Peyer's patch (tissue), 4 donors: ENCODE results near the gene KLHDC7B.

Experiments used
- CTCF ChIP-seq, 6 experiments: fragments of 450-650 bp in 4 of 6; fragments of 200-600 bp in 2 of 6; sonication (generic) in 1 of 6; IDR thresholded peaks; one replicate each; pipeline ENCODE4 v1.5.1; 2017 to 2019; ENCODE audit warnings: antibody characterized with exemption in 6 of 6, mild to moderate bottlenecking in 3 of 6, moderate library complexity in 1 of 6
- POLR2A ChIP-seq, 2 donors: fragments of 450-650 bp; IDR thresholded peaks; one replicate each; pipeline ENCODE4 v1.5.1; 2017; ENCODE audit warnings: antibody characterized with exemption in 2 of 2, mild to moderate bottlenecking in 2 of 2, moderate library complexity in 2 of 2

- TF ChIP-seq CTCF (IDR thresholded peaks at IDR 0.05) (no peak), POLR2A (IDR thresholded peaks at IDR 0.05) (no peak)
These were observed at the start of gene KLHDC7B for GRCh38 chr22:50545522-50546325.
